Fibroblast of skin of right biceps (primary cell): ENCODE measurements around the gene SHROOM1.
A peak's percentile ranks its signal among the peaks of the same experiment; 100 is the strongest.
"Not testable (repeated sequence)": the region's sequence is repeated elsewhere in the genome, so short reads cannot be mapped to it uniquely, and the experiment has no call there.

ENCODE experiments used
- DNase-seq: peaks from one replicate; pipeline ENCODE4 v3.0.0-alpha.2; 2013

The SHROOM1 gene, protein sequence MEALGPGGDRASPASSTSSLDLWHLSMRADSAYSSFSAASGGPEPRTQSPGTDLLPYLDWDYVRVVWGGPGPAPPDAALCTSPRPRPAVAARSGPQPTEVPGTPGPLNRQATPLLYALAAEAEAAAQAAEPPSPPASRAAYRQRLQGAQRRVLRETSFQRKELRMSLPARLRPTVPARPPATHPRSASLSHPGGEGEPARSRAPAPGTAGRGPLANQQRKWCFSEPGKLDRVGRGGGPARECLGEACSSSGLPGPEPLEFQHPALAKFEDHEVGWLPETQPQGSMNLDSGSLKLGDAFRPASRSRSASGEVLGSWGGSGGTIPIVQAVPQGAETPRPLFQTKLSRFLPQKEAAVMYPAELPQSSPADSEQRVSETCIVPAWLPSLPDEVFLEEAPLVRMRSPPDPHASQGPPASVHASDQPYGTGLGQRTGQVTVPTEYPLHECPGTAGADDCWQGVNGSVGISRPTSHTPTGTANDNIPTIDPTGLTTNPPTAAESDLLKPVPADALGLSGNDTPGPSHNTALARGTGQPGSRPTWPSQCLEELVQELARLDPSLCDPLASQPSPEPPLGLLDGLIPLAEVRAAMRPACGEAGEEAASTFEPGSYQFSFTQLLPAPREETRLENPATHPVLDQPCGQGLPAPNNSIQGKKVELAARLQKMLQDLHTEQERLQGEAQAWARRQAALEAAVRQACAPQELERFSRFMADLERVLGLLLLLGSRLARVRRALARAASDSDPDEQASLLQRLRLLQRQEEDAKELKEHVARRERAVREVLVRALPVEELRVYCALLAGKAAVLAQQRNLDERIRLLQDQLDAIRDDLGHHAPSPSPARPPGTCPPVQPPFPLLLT

DNA sequence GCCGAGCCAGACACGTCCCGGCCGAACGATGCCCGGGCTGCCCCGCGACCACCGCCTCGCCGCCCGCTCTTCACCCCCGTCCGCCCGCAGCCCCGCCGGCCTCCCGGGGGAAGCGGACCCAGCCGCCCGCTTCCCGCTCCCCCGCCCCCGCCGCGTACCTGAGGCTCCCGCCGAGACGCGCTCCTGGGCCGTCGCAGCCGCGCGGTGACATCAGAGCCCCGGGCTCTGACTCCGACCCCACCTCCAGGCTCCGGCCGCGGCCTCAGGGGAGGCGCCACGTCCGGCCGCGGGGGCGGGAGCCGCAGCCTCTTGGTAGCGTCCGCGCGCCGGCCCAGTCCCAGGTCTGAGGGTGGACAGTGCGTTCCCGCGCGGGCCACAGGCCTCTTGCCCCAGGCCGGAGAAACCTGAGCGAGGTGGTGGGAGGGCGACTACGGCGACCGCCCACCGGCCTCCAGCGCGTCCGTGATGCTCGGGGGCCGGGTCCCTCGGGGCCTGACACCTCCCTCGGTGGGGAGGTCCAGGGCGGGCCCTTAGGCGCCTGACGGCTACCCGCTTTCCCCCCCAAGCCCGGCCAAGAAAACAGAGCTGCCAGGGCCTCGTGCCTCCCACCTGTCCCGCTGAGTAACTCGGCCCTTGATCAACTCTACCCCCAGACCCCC is at the start of gene SHROOM1:
TSS of gene SHROOM1 (minus strand) at position 212 of the 659 bp plus-strand sequence. CDS start 4,507 bp downstream, outside the sequence.
- peak; percentile 20 for DNase-seq

DNA sequence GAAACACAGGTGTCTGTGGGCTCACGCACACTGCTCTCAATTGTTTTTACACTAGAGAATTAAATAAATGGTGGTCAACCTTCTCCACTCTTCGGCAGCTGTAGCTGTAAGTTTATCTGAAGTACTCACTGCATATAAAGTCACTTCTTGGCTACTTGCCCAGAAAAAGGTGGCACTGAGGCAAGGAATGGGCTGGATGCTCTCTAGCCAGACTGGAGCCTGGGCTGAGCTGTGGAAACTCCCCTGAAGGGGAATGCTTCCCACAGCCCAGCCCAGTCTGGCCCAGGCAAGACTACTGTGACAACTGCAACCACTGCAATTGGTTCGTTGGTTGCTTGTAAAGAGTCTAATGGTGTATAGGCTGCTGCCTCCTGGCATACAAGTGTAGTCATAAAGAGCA is 47.5 kb upstream of the SHROOM1 start:
- peak; percentile 32 for DNase-seq

DNA sequence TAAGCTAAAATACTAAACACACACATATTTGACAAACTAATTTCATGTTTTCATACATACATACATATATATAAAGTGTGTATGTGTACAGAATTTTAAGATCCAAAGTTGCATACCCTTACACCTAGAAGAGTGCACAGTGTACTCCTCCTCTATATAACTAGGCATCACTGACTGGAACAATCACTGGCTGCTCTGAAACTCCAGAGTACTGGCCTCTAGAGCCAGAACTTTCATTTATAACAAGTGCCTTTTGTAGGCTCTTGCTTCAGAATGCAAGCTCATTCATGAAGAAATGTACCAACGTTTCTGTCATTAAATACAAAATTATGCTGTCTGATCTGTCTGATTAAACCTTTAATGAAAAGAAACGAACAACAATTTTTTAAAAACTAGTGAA is 47.0 kb upstream of the SHROOM1 start:
- DNase-seq, result no peak

DNA sequence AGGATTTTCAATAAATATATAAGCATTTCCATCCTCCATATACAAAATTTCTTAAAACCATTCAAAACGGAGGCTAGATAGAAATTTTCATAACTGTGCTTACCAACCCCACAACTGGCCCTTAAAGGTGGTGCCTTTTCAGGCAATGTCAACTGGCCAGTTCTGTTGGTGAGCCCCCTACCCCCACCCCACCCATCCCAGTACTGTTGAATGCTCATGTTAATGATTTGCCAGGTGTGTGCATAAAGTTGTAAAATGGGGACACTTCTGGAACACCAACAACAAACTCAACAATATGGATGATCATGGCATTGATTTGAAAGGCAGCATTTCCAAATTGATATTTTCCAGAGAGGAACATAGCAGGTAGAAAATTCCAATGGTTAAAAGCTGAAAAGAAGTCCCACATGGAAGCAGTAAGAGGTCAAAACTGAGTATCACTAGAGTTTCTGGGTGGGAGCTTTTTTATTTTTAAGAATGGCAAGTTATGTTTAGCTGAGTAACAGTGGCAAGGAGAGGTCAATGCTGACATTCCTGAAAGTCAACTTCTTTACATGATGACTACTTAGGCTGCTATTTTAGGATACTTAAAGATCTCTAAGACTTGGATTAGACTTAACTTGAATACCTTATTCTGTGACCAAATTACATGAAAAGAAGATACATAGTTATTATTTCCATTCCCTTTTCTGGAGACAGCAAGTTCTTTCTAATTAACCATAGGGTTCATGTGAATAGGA is 45.7 kb upstream of the SHROOM1 start:
- peak; percentile 33 for DNase-seq

DNA sequence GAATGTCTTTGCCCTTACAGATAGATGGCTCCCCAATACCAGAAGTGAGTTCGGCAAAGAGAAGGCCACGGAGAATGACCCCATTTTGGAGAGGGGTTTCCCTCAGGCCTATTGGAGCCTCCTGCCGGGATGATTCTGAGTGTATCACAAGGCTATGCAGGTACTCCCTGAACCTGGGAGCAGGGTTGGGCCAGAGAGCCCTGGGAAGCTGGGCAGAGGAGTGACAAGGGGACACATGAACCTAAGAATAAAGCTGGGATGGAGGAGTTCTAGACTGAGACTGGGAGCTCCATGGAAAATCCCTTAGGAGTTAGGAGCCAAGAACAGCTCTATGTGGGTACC is 43.5 kb upstream of the SHROOM1 start:
- no peak for DNase-seq

DNA sequence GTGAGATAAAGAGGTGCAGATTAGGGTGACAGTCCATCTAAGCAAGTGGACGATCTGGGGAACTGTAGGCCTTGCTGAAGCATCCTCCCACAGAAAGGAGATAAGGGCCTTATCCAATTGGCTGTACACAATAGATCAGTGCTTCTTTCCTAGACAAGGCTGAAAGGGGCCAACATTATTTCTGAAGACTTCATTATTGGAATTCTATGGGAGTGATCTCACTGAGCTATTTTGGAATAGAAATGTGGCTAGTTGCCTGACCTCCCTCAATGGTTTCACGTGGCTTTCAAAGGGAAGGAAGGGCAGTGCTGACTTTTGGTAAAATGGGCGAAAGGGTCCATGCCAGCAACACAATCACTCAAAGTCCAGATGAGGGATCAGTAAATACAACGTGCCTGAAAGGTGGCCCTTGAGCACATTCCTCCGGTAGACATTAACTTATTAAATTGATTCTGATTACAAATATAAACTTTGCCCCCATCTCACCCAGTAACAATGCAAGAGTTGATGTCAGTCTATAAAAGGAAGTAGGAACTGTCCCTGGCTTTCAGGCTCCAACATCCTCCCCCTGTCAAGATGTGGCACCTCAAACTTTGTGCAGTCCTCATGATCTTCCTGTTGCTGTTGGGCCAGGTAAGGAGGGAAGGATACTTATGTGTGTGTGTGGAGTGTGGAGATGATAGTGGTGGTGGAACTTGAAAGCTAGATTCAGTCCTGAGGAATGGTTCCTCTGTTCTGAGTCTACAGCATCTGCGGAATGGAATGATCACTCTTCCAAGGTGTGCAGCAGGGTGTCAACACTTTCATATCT is 42.9 kb upstream of the SHROOM1 start, which contains the start of gene LEAP2:
TSS of gene LEAP2 (plus strand) at position 550 of the 811 bp plus-strand sequence. CDS start at position 577, 27 bp downstream.
- no peak for DNase-seq

DNA sequence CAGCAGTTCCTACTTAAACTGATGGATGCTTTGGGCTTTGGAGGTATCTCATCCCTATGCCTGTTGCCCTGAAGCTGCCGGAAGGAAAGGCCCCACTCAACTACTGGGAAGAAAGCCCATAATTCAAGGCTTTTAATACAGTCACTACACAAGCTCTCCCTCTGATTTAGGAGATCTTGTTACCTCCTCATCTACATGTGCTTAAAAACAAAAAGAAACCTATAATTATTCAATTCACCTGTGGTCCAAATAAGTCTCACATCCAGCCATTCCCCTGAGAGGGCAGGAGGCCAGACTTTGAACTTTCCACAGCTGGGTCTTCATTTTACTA is 42.3 kb upstream of the SHROOM1 start:
- no peak for DNase-seq

DNA sequence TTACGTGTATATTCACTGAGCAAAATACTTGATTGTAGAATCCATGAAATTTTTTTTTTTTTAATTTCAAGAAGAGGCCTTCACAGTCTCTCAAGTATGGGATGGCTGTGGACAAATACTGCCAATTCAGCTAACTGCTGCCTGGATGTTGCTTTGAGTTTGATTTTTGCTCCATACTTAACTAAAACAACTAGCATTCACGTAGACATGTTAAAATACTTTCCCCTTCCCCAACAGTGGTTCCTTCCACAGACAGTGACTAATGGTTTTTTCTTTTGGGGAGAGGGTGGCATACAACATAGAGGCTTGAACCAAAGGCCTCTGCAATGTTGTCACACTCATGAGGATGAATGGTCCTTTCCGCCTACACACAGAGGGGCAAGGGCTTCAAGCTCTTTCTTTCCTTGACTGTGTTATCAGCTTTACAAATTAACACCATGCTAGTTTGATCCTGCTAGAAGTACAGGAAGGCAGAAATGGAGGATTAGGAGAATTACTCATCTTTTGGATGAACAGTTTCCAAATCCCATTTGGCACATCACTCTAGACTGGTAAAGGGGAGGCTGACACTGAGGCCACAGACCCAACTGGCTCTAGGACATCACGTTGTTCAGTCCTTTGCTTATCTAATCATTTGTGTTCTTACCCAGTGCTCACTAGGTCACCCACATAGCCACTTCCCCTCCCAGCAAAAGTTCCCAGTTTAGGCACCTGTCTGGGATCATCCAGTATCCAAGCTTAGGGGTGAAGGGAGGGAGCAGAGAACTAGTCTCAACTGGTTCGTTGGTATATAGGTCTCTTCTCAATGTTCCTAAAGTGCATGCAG is 41.2 kb upstream of the SHROOM1 start:
- no peak for DNase-seq

DNA sequence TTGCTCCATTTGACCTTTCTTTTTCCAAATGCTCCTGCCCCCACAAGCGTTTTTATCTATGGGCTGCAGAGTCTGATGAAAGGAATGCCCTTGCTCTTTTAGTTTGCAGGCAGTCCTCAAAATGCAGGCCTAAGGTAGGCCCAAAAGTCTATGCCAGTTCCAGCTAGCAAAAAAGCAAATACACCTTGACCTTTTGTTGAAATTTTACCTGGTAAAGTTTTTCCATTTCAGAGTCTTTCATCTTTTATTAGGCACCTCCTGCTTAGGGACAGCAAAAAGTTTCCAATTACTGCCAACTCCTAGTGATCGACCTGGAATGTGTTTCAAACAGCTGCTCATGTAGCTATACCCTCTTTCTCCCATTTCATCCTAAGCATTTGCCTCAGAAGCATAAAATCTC is 40.4 kb upstream of the SHROOM1 start:
- DNase-seq, result no peak

DNA sequence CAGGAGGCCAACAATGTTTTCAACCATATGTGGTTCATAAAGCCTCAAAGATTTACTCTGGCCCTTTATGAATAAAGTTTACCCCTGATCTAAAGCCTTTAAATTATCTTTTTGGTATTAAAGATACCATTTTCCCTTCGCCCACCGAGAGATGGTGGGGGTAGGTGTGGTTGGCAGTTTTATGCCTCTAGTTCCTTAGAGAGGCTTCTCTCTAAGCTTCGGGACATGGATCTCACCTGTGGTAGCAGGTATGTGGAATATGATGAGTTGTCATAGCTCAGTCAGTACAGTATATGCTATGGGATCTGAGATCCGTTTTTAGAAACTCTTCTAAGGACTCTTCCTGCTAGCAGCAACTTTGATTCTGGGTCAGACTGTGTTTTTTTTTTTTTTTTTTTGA is 38.3 kb upstream of the SHROOM1 start:
- DNase-seq, result no peak

DNA sequence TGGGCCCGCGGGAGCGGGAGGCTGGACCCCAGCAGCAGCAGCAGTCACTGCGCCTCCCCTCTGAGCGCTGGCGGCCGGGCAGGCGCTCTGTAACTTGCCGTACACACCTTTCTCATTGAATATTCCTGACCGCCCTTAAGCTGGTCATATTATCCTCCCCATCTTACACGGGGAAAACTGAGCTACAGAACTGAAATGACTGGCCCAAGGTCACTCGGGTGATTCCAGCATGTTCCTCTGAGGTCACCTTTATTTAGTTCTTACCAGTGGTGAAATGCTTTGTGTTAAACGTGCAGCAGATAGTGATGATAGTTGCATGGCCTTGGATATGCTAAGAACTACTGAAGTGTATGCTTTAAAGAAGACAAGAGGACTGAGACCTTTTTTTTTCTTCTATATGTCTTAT is 36.6 kb upstream of the SHROOM1 start:
- no peak for DNase-seq

DNA sequence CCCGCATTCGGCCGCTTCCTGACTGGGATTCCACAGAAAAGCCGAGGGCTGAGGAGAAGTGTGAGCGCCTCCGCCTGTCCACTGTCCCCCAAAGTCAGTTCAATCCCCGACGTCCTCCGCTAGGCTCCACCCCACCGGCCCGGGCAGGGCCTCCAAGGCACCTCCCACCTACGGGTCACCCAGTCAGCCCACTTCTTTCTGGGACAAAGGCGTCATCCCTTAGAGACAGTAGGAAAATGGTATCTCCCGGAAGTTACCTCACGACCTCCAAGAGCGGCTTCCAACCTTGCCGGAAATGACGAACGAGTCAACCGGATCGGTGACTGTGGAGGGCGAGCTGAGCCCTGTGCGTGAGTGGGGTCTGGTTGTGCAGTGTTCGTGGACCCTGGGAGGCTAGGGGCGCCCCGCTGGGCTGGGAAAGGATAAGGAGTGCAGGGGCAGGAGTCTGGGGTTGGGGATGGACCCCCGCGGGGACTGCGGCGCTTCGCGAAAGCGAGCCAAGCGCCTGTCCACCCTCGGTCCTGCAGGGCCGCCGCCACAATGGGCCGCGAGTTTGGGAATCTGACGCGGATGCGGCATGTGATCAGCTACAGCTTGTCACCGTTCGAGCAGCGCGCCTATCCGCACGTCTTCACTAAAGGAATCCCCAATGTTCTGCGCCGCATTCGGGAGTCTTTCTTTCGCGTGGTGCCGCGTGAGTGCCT is 36.0 kb upstream of the SHROOM1 start, which contains the start of the genes GDF9 and UQCRQ:
TSS of gene GDF9 (minus strand) at position 128 of the 704 bp plus-strand sequence. CDS start 1,936 bp downstream, outside the sequence.
TSS of gene UQCRQ (plus strand) at position 301 of the 704 bp plus-strand sequence. CDS start at position 541, 240 bp downstream.
- peak; percentile 100 for DNase-seq

DNA sequence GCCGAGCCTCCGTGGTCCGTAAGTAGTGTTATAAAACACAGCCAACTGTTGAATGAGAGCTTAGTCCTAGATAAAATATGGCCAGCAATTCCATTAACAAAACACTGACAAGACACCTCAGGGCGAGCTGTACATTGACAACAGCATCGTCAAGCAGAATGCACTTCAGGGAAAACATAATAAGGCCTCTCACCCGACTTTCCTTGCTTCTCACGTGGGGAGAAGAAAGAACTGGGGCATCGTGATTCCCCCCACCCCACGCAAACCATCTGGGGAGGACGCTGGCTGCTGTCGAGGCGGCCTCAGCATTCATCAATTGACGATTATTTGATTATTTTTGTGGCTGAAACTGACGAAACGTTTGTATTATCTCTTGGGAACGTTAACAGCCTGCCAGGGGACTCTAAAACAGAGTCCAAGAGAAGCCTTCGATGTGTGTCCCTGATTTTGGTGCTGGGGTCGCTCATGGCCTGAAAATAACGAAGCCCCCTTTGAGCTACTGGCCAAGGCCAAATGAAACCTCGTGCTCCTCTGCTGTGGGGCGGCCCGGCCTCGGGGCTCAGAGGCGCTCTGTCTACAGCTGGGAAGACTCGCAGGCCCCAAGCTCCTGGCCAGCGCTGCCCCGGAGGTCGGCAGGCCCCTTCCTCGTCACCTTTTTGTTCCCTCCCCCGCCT is 35.4 kb upstream of the SHROOM1 start:
- no peak for DNase-seq

DNA sequence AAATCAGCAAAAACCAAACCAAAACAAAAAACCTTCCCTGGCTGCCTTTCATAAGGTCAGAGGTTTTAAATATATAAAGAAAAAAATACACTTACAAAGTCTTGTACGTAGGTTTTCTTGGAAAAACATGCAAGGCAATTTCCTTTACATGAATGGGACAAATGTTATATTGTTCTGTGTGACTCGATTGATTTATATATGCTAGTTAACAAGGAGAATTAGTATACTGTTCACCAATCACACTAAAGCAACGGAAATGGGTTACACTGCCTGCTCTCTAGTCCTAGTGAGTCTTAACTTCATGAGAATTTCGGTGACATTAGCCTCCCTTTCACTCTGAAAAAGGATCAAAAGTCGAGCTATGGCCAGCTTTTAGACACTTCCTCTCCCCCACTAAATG is 30.3 kb upstream of the SHROOM1 start:
- DNase-seq, result no peak

DNA sequence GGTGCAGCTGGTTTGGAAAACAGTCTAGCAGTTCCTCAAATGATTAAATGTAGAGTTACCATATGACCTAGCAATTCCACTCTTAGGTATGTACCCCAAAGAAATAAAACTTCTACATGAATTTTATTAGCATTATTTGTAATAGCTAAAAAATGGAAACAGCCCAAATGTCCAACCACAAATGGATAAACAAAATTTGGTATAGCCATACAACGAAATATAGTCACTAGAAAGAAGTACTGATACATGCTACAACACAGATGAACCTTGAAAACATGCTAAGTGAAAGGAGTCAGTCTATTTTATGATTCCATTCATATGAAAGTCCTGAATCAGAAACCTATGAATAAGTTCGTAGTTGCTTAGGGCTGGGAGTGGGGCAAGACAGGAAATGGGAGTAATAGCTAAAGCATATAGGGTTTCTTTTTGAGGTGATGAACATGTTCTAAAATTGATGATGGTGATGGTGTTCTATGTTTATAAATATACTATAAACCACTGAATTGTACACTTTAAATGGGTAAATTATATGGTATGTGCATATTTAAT is 29.5 kb upstream of the SHROOM1 start:
- no peak for DNase-seq

DNA sequence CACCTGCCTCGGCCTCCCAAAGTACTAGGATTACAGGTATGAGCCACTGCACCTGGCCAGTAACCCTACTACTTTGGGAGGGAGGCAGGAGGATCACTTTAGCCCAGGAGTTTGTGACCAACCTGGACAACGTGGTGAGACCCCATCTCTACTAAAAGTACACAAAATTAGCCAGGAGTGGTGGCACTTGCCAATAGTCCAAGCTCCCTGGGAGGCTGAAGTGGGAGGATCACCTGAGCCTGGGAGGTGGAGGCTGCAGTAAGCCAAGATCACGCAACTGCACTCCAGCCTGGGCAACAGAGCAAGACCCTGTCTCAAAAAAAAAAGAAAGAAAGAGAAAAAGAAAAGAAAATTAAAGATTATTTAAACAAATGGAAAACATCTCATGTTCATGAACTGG is 25.6 kb upstream of the SHROOM1 start:
- no peak for DNase-seq

DNA sequence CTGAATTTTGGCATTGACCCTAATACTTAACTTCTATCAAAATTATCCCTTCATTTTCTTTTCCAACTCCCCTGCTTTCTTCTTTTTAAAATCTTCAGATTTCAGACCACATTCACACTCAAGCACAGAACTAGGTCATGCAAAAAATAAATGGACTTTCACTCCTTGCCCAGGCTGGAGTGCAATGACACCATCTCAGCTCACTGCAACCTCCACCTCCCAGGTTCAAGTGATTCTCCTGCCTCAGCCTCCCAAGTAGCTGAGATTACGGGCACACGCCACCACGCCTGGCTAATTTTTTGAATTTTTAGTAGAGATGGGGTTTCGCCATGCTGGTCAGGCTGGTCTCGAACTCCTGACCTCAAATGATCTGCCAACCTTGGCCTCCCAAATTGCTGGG is 24.5 kb upstream of the SHROOM1 start:
- DNase-seq, result not testable (repeated sequence)

DNA sequence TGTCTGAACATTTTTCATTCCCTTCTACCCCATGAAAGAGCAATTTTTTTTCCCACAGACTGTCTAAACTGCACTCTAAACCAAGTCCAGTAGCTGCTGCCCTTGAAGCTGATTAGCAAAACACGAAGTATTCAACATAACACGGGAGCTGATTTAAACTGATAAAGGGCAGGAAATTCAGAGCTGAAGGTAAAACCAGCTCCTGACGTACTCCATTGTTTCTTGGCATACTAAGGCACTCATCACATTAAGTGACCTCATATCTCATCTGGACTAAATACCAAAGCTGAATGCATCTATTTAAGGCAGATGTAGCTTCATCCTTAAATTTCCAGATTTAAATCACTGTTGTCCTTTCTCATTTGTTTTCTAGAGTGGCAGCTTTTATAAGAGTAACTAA is 23.9 kb upstream of the SHROOM1 start:
- no peak for DNase-seq

DNA sequence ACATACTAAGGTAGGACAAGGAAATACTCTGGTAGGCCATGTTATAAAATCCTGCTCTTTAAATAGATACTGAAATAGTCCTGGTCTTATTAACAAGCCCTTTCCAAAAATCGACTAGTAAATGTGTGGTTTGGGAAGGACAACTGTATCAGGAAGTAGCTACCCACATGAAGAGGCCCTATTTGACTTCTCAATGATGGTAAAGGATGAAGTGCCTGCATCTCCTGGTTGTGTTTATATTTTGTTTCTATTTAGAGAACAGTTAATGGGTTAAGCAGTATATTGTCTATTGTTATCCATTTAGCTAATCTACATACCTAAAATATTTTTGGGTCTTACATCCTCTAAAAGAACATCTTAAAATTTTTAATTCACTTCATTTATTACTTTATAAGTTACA is 23.3 kb upstream of the SHROOM1 start:
- no peak for DNase-seq
